ENCODE results near the gene TPM3. TPM values are rescaled to one million over a fixed set of nuclear protein-coding genes. Genes with fewer than 3 reads are reported as not detected.

Gene TPM3
- total RNA-seq, 2 experiments from 2014 or later, result 235 to 420 TPM

GRCh38 chr1:154218545-154218944 lies 26.6 kb upstream of the TPM3 start:
- no peak for TF ChIP-seq EZH2phosphoT487 (IDR thresholded peaks at IDR 0.05; ENCODE audit: borderline replicate concordance, low read depth, low read length)
- TF ChIP-seq, protein P1, sequence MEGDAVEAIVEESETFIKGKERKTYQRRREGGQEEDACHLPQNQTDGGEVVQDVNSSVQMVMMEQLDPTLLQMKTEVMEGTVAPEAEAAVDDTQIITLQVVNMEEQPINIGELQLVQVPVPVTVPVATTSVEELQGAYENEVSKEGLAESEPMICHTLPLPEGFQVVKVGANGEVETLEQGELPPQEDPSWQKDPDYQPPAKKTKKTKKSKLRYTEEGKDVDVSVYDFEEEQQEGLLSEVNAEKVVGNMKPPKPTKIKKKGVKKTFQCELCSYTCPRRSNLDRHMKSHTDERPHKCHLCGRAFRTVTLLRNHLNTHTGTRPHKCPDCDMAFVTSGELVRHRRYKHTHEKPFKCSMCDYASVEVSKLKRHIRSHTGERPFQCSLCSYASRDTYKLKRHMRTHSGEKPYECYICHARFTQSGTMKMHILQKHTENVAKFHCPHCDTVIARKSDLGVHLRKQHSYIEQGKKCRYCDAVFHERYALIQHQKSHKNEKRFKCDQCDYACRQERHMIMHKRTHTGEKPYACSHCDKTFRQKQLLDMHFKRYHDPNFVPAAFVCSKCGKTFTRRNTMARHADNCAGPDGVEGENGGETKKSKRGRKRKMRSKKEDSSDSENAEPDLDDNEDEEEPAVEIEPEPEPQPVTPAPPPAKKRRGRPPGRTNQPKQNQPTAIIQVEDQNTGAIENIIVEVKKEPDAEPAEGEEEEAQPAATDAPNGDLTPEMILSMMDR (conservative IDR thresholded peaks at IDR 0.05; ENCODE audit: low read length), result no peak
- Histone ChIP-seq H3K9me3 (ENCODE audit: low read length) (peaks cover 7% of the 10 kb centered on the region; the same call in 1 of the 2 replicates), H3K4me3 (ENCODE audit: low read depth, low read length, poor library complexity, severe bottlenecking) (peak overlapping the region; percentile 96), H3K36me3 (ENCODE audit: insufficient read depth, low read length) (peaks cover 82% of the 10 kb centered on the region), H3K4me1 (ENCODE audit: insufficient read depth, low read length, poor library complexity, severe bottlenecking) (peaks cover 33% of the 10 kb centered on the region), H2AFZ (ENCODE audit: low read length) (no peak overlapping the region), H3K4me2 (ENCODE audit: low read length) (peak overlapping the region; percentile 77), H4K20me1 (ENCODE audit: insufficient read depth, low read length) (peaks cover 24% of the 10 kb centered on the region), H3K9me2 (ENCODE audit: insufficient read depth, low read length) (no peaks in the 10 kb centered on the region), H3K27ac (ENCODE audit: low read depth, low read length, poor library complexity, severe bottlenecking) (no peak overlapping the region), H3K79me2 (ENCODE audit: insufficient read depth, low read depth, low read length) (peaks cover 89% of the 10 kb centered on the region)
- BruUV-seq (replicated peaks), result no TSS peak
- no peak for DNase-seq (ENCODE audit: low spot score)
- CTCF ChIA-PET (ENCODE audit: unreplicated experiment), result no interaction called here
- POLR2A ChIA-PET, result interaction anchor here (0.6 to 1.2 kb wide), 5 partner anchors 8 to 151 kb away, joined by 3 to 4 read pairs (median 3); partner anchors contain the start of gene TPM3
- intact Hi-C loops (cut with micrococcal nuclease; ENCODE audit: unreplicated experiment), result no loop called here

DNA sequence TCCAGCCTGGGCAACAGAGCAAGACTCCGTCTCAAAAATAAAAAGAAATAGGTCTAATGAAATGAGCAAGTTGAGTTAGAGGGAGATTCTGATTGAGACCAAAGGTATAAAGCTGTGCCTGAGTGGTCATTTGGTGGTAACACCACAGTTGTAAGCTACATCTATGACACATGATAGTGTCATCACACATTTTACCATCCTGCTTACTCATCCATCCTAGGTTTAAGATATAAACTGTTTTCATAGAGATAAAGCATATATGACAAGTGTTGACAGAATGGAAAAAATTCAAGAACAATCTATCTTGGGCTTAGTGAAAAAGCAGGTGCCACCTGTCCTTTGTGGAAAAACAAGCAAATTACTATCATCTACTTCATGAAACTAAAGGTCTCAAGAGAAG lies 21.4 kb upstream of the TPM3 start:
- no peak for DNase-seq (ENCODE audit: low spot score)
- peaks cover 3% of the 10 kb centered on the region for H4K20me1 ChIP-seq (ENCODE audit: insufficient read depth, low read length)
- TF ChIP-seq EZH2phosphoT487 (IDR thresholded peaks at IDR 0.05; ENCODE audit: borderline replicate concordance, low read depth, low read length), result no peak
- TF ChIP-seq, protein P1 (conservative IDR thresholded peaks at IDR 0.05; ENCODE audit: low read length), result no peak
- no peaks in the 10 kb centered on the region for H3K9me2 ChIP-seq (ENCODE audit: insufficient read depth, low read length)
- no peak overlapping the region for H2AFZ ChIP-seq (ENCODE audit: low read length)
- H3K4me3 ChIP-seq (ENCODE audit: low read depth, low read length, poor library complexity, severe bottlenecking), result no peak overlapping the region
- POLR2A ChIA-PET, result interaction anchor here (0.9 to 1.0 kb wide), 2 partner anchors 35 to 45 kb away, joined by 3 read pairs; no protein-coding TSS in a partner anchor
- intact Hi-C loops (cut with micrococcal nuclease; ENCODE audit: unreplicated experiment), result no loop called here
- H3K27ac ChIP-seq (ENCODE audit: low read depth, low read length, poor library complexity, severe bottlenecking), result no peak overlapping the region
- no peak overlapping the region for H3K4me2 ChIP-seq (ENCODE audit: low read length)
- H3K4me1 ChIP-seq (ENCODE audit: insufficient read depth, low read length, poor library complexity, severe bottlenecking), result peaks cover 8% of the 10 kb centered on the region
- CTCF ChIA-PET (ENCODE audit: unreplicated experiment), result interaction anchor here (1.1 kb wide), 1 partner anchor 53 kb away, joined by 3 read pairs; no protein-coding TSS in a partner anchor
- H3K9me3 ChIP-seq (ENCODE audit: low read length), result no peaks in the 10 kb centered on the region
- H3K79me2 ChIP-seq (ENCODE audit: insufficient read depth, low read depth, low read length), result peaks cover 45% of the 10 kb centered on the region
- peaks cover 95% of the 10 kb centered on the region for H3K36me3 ChIP-seq (ENCODE audit: insufficient read depth, low read length)
- no TSS peak for BruUV-seq (replicated peaks)

- Histone ChIP-seq H3K79me2 (ENCODE audit: insufficient read depth, low read depth, low read length) (peaks cover 34% of the 10 kb centered on the region), H2AFZ (ENCODE audit: low read length) (no peak overlapping the region), H3K9me2 (ENCODE audit: insufficient read depth, low read length) (no peaks in the 10 kb centered on the region), H3K9me3 (ENCODE audit: low read length) (no peaks in the 10 kb centered on the region), H3K4me1 (ENCODE audit: insufficient read depth, low read length, poor library complexity, severe bottlenecking) (no peaks in the 10 kb centered on the region), H3K4me3 (ENCODE audit: low read depth, low read length, poor library complexity, severe bottlenecking) (no peak overlapping the region), H4K20me1 (ENCODE audit: insufficient read depth, low read length) (no peaks in the 10 kb centered on the region; the same call in 1 of the 2 replicates), H3K4me2 (ENCODE audit: low read length) (no peak overlapping the region), H3K36me3 (ENCODE audit: insufficient read depth, low read length) (peaks cover 95% of the 10 kb centered on the region), H3K27ac (ENCODE audit: low read depth, low read length, poor library complexity, severe bottlenecking) (no peak overlapping the region)
- CTCF ChIA-PET (ENCODE audit: unreplicated experiment), result no interaction called here
- POLR2A ChIA-PET, result no interaction called here
- TF ChIP-seq, protein P1 (conservative IDR thresholded peaks at IDR 0.05; ENCODE audit: low read length), result no peak
- no peak for TF ChIP-seq EZH2phosphoT487 (IDR thresholded peaks at IDR 0.05; ENCODE audit: borderline replicate concordance, low read depth, low read length)
- intact Hi-C loops (cut with micrococcal nuclease; ENCODE audit: unreplicated experiment), result no loop called here
- BruUV-seq (replicated peaks), result no TSS peak
- DNase-seq (ENCODE audit: low spot score), result no peak
These were observed 20.2 kb upstream of the TPM3 start for GRCh38 chr1:154212083-154212482.

Data from OCI-LY7 (cell line).